ENCODE data around the gene ZGRF1.
"Not testable (repeated sequence)": the region's sequence is repeated elsewhere in the genome, so short reads cannot be mapped to it uniquely, and the experiment has no call there.

The ZGRF1 gene

GRCh38 chr4:112668131-112668530, 31.4 kb upstream of the ZGRF1 start:
- TF ChIP-seq, protein P1, sequence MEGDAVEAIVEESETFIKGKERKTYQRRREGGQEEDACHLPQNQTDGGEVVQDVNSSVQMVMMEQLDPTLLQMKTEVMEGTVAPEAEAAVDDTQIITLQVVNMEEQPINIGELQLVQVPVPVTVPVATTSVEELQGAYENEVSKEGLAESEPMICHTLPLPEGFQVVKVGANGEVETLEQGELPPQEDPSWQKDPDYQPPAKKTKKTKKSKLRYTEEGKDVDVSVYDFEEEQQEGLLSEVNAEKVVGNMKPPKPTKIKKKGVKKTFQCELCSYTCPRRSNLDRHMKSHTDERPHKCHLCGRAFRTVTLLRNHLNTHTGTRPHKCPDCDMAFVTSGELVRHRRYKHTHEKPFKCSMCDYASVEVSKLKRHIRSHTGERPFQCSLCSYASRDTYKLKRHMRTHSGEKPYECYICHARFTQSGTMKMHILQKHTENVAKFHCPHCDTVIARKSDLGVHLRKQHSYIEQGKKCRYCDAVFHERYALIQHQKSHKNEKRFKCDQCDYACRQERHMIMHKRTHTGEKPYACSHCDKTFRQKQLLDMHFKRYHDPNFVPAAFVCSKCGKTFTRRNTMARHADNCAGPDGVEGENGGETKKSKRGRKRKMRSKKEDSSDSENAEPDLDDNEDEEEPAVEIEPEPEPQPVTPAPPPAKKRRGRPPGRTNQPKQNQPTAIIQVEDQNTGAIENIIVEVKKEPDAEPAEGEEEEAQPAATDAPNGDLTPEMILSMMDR (IDR thresholded peaks at IDR 0.05; ENCODE audit: low read depth, low read length, missing control alignments) = no peak
- no peak for DNase-seq (ENCODE audit: low read depth)
- in situ Hi-C loops (cut with HindIII; ENCODE audit: low sequenced_read_pairs) = no loop called here
- H3K4me3 ChIP-seq (ENCODE audit: low read depth, low read length) = no peak overlapping the region

- DNase-seq (ENCODE audit: low read depth) = no peak
- in situ Hi-C loops (cut with HindIII; ENCODE audit: low sequenced_read_pairs) = no loop called here
Measured at GRCh38 chr4:112664611-112665010, 27.9 kb upstream of the ZGRF1 start.

GRCh38 chr4:112656115-112656514, 19.4 kb upstream of the ZGRF1 start:
- DNase-seq (ENCODE audit: low read depth); H3K4me3 ChIP-seq (ENCODE audit: low read depth, low read length); in situ Hi-C loops (cut with HindIII; ENCODE audit: low sequenced_read_pairs): not testable (repeated sequence)

More at GRCh38 chr4:112664611-112665010, 27.9 kb upstream of the ZGRF1 start:
- TF ChIP-seq, protein P1 (IDR thresholded peaks at IDR 0.05; ENCODE audit: low read depth, low read length, missing control alignments) = no peak
- no peak overlapping the region for H3K4me3 ChIP-seq (ENCODE audit: low read depth, low read length)

- no peak overlapping the region for H3K4me3 ChIP-seq (ENCODE audit: low read depth, low read length)
- TF ChIP-seq, protein P1 (IDR thresholded peaks at IDR 0.05; ENCODE audit: low read depth, low read length, missing control alignments) = no peak
- DNase-seq (ENCODE audit: low read depth) = no peak
- in situ Hi-C loops (cut with HindIII; ENCODE audit: low sequenced_read_pairs) = no loop called here
Measured at GRCh38 chr4:112655270-112655669, 18.6 kb upstream of the ZGRF1 start.

- no peak overlapping the region for H3K4me3 ChIP-seq (ENCODE audit: low read depth, low read length)
- in situ Hi-C loops (cut with HindIII; ENCODE audit: low sequenced_read_pairs) = no loop called here
- no peak for DNase-seq (ENCODE audit: low read depth)
- TF ChIP-seq, protein P1 (IDR thresholded peaks at IDR 0.05; ENCODE audit: low read depth, low read length, missing control alignments) = no peak
Measured at GRCh38 chr4:112652216-112652615, 15.5 kb upstream of the ZGRF1 start.

DNA sequence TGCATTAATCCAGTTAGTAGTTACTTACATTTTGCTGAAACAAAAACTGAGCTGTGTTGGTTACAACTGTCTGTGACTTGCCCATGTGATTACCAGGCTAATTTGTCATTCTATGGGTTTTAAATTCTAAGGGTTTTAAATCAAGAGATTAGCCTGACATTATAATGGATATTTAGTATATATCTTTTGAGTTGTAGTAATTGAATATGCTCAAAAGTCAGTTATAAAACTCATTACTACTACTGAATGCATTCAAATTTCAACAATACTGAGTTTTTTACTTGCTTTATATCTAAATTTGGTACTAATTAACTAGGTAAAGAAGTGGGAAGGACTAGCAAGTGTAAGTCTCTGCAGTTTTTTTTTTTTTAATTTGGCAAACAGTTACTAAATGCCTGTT, 14.9 kb upstream of the ZGRF1 start:
- in situ Hi-C loops (cut with HindIII; ENCODE audit: low sequenced_read_pairs) = no loop called here
- H3K4me3 ChIP-seq (ENCODE audit: low read depth, low read length) = no peak overlapping the region
- no peak for DNase-seq (ENCODE audit: low read depth)
- TF ChIP-seq, protein P1 (IDR thresholded peaks at IDR 0.05; ENCODE audit: low read depth, low read length, missing control alignments) = no peak

DNA sequence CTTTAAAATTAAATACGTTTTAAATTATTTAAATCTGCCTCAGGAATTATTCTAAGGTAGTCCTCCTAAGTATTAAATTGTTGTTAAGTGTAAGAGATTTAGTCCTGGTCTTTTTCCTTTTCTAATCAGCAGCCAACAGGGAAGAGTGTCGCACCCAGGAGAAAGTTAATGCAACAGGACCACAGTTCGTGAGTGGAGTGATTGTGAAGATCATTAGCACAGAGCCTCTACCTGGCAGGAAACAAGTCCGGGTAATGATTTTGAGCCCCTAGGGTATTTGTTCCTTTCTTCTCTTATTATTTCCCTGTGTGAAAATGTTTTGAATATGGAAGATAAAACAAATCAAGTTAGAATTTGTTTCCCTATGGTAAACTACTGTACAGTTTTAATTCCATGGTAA, 13.6 kb upstream of the ZGRF1 start:
- no peak overlapping the region for H3K4me3 ChIP-seq (ENCODE audit: low read depth, low read length)
- DNase-seq (ENCODE audit: low read depth) = no peak
- TF ChIP-seq, protein P1 (IDR thresholded peaks at IDR 0.05; ENCODE audit: low read depth, low read length, missing control alignments) = no peak
- in situ Hi-C loops (cut with HindIII; ENCODE audit: low sequenced_read_pairs) = no loop called here
